MV-4-11 (cell line): ENCODE results near the gene TREH.
"Not testable (repeated sequence)": the region's sequence is repeated elsewhere in the genome, so short reads cannot be mapped to it uniquely, and the experiment has no call there.

Source experiments
- DNase-seq: peaks from one replicate; lab custom pipeline; 2025; lab: John Stamatoyannopoulos, UW

TREH gene

GRCh38 chr11:118628432-118628831 is 51.0 kb downstream of the TREH start:
- DNase-seq = no peak

GRCh38 chr11:118628031-118628430 is 51.4 kb downstream of the TREH start:
- no peak for DNase-seq

DNA sequence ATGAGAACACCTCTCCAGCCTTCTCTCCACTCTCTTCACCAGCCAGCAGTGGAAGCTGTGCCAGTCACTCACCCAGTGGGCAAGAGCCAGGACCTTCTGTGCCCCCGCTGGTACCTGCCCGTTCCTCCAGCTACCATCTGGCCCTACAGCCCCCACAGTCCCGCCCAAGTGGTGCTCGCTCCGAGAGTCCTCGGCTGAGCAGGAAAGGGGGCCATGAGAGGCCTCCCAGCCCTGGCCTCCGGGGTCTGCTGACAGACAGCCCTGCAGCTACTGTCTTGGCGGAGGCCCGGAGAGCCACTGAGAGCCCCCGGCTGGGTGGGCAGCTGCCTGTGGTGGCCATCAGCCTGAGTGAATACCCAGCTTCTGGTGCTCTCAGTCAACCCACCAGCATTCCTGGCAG is 51.9 kb downstream of the TREH start:
- DNase-seq = no peak

GRCh38 chr11:118625976-118626375 is 53.5 kb downstream of the TREH start:
- no peak for DNase-seq

- no peak for DNase-seq
Measured at GRCh38 chr11:118625036-118625690, 54.3 kb downstream of the TREH start.

GRCh38 chr11:118623269-118623655 is 56.2 kb downstream of the TREH start:
- no peak for DNase-seq

- DNase-seq = no peak
Measured at GRCh38 chr11:118622376-118623268, 56.8 kb downstream of the TREH start.

GRCh38 chr11:118621784-118622375 is 57.6 kb downstream of the TREH start:
- no peak for DNase-seq

DNA sequence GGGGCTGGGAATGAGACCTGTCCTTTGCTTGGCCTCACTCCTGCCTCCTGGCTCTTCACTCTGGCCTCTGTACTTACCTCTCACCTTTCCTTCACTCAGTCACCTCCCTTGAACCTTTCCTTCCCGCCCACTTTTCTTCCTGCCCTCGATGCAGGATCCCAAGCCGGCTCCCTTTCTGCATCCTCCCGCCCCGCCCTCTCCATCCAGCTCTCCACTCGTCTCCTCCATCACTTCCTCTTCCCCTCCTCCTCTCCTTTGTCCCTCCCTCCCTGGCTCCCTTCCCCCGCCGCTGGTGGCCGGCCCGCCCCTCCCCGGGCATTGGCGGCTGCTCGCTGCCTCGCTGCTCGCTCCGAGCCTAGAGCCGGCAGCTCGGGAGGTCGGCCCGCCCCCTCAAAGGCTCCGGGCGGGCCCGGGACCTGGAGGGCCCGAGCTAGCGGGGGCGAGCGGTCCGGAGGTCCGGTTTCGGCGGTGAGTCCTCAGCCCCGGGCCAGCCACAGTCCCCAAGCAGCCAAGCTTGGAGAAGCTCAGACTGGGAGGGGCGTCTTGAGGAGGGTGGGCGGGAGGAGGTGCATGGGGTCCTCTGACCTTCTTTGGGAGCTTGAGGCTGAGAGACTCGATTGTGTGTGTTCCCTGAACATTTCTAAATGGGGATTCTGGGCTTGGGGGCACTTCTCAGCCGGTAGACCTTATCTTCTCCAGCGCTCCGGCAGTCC is 58.2 kb downstream of the TREH start:
- DNase-seq = peak; percentile 57

GRCh38 chr11:118620529-118621070 is 58.9 kb downstream of the TREH start:
- no peak for DNase-seq

DNA sequence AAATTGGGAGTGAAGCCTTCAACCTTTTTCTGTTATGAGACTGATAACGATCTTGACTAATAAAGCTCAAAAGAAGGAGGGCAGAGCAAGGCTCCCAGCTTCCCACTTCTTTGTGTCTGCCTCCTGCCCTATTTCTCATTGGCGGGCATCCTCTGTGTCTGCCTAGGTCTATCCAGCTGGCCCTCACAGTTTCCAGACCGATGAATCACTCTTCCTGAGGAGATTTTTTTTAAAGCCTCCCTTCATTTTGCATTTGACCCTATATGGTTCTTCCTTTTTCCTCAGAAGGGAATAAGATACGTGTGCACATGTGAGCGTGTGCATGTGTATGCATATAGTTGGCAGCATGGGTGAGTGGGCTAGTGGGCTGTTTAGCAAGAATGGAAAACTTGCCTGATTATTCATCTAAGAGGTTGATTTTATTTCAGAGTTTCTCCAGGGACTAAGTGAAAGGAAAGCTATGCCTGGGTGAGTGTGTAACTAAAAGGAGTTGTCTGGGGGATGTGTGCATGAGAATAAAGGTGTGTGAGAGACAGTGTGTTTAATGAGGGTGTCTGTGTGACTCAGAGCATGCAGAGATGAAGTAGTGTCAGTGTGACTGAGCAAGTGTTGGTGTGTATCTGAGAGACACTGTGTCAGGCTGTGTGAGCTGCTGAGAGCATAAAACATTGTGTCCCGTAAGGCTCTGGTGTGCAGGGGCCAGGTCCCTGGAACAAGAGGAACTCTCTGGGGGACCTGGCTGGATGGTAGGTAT is 59.8 kb downstream of the TREH start:
- DNase-seq = peak; percentile 91

DNA sequence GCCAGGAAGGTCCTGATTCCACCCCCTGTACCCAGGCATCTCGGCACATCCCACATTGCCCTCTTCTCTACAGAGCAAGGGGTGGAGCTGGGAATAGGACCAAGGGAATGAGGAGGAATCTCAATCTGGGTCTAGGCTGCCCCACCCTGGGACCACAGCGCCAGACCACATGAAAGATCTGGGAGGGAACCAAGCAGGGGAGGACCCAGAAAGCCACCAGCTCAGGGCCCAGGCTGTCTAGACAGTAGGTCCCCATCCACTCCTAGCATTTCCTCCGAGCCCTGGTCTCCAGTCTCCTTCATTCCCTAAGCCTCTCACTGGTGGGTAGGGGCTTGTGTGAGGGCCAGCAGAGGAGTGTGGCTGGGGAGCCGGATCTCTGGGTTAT is 60.5 kb downstream of the TREH start:
- no peak for DNase-seq

GRCh38 chr11:118618115-118618990 is 61.1 kb downstream of the TREH start:
- no peak for DNase-seq

DNA sequence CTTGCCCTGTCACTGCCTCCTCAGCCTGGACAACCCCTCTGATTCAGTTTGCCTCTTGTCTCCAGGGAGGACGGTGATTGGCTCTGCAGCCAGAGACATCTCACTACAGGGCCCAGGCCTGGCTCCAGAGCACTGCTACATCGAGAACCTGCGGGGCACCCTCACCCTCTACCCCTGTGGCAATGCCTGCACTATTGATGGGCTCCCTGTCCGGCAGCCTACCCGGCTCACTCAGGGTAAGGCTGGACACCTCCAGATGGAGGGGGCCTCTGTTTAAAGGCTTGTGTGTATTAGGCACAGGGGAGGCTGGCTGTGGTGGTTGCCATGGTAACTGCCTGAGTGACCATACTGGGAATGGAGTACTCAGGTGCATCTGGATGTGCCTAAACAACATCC is 63.5 kb downstream of the TREH start:
- DNase-seq = no peak

DNA sequence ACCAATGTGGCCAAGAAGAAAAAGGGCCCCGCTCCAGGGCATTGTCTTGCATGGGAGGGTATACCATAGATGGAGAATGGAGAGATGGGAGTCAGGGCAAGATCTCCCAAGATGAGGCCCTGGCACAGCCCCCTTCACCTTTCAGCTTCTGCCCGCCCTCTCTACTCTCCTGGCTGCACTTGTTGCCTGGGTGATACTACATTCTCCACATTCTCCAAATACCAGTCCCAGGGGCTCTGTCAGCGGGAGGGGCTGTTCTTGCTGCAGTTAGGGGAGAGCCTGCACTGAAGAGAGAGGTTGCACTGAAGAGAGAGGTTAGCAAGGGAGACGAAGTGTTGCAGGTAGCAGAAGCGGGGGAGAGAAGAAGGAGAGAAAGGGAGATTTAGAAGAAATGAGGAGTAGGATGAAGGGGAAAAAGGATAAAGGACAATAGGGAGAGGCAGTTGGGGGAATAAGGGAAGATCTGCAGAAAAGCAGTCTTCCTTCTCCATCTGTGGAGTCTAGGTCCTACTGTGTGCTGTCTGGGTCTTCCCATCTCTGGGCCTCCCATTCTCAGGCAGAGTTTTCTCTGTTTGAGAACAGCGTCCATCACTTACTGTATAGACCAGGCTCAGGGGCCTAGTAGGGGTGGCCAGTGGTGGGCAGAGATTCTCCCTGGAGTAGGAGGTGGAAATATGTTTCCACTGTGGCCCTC is 64.0 kb downstream of the TREH start:
- no peak for DNase-seq

- no peak for DNase-seq
Measured at GRCh38 chr11:118614511-118614910, 64.9 kb downstream of the TREH start.

- DNase-seq = no peak
Measured at GRCh38 chr11:118612378-118612777, 67.1 kb downstream of the TREH start.

GRCh38 chr11:118611433-118611795 is 68.0 kb downstream of the TREH start:
- not testable (repeated sequence) for DNase-seq

- DNase-seq = peak; percentile 10
Measured at GRCh38 chr11:118610773-118611432, 68.5 kb downstream of the TREH start.
